Fibroblast of skin of right biceps (primary cell): ENCODE data around the gene CREBBP.
"Not testable (repeated sequence)": the region's sequence is repeated elsewhere in the genome, so short reads cannot be mapped to it uniquely, and the experiment has no call there.

Experiments used
- DNase-seq: peaks from one replicate; pipeline ENCODE4 v3.0.0-alpha.2; 2013

Gene CREBBP

DNA sequence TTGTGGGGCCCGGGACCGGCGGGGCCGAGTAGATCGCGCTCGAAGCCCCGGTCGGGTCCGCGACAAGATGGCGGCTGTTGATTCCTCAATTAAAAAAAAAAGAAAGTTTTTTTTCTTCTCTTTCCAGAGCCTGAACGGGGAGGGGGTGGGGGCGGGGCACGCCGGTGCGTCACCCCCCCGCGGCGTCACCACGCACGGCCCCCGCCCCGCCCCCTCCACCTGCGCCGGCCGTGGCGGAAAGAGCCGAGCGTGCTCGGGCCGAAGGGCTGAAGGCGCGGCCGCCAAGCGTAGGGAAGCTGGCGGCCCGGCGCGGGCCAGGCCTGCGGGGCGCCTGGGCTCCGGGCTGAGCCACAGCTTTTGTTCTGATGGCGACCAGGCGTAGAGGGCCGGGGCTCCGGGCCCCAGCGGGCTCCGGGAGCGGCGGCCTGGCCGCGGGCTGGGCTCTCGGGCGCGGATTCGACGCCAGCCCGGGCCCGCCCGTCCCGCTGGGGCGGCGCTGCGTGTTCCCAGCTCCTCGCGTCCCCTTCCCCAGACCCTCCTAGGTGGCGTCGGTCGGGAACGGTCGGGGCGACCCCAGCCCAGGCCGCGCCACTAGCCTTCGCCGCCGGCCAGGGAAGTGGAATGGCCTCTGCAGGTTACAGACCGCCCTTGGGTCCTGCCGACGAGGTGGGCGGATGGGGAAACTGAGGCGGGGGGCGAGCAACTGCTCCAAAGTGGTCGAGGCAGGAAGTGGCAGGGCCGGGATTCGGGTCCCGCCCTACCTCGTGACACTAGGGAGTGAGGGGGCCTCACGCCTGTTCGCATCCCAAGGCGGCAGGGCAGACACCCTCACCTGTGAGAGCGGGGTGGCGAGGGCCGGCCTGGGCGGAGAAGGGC is at the start of gene CREBBP:
CREBBP (minus strand) TSS at position 91 of the 876 bp plus-strand sequence. CDS start 797 bp downstream, outside the sequence.
- peak; percentile 91 for DNase-seq

GRCh38 chr16:3927147-3927546 is 46.6 kb upstream of the CREBBP start:
- not testable (repeated sequence) for DNase-seq

GRCh38 chr16:3924763-3925162 is 44.2 kb upstream of the CREBBP start:
- no peak for DNase-seq

DNA sequence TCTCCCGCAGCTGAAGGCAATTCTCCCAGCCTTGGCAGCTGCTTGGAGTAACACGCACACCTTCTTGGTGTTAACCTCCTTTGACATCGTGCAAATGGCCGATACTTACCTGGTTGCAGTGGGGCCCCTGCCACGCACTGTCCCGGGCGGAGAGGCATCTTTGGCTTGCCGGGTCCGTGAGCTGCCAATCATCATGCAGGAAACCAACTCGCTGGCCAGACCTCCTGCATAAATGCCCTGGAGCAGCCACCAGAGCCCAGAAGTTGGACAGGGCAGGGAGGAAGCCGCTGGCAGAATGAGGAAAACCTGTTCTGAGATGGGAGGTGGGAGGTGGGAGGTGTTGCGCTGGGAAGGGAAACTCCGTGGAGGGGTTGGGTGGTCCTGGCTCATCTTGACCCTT is 41.7 kb upstream of the CREBBP start:
- no peak for DNase-seq

- no peak for DNase-seq
Observed at GRCh38 chr16:3920206-3920605, 39.7 kb upstream of the CREBBP start.

GRCh38 chr16:3919413-3919812 is 38.9 kb upstream of the CREBBP start:
- DNase-seq: no peak

DNA sequence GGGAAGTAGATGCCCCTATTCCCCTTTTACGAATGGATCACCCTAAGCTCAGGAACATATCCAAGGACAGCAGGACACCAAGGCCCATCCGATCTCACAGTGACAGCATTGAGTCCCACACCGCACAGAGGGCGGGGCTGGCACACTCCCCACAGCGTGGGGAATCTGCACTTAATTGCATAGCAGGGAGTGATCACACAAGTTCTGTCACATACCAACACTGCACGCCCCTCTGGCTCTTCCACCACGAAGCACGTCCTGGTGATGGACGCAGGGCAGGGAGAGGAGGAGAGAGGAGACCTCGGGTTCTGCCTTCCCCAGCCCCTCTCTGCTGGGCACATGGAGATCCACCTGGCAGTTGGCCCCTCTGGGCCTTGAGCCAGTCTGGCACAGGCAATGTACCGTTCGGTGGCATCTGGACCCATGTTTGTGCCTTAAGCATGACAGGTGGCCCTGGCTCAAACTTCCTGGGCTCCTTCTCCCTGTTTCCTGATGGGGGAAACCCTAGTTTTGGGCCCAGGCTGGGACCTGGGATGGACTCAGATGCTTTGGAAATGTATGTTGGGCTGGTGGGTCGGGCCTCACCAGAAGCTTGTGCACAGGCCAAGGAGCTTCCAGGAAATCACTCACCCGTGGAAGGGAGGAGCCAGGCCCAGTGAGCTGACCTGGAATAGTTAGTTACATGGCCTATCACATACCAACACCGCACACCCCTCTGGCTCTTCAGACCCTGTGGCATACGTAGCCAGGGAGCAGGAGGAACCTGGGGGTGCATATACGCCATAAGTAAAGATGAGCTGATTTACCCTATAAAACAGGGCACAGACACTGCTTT is 35.1 kb upstream of the CREBBP start:
- no peak for DNase-seq

DNA sequence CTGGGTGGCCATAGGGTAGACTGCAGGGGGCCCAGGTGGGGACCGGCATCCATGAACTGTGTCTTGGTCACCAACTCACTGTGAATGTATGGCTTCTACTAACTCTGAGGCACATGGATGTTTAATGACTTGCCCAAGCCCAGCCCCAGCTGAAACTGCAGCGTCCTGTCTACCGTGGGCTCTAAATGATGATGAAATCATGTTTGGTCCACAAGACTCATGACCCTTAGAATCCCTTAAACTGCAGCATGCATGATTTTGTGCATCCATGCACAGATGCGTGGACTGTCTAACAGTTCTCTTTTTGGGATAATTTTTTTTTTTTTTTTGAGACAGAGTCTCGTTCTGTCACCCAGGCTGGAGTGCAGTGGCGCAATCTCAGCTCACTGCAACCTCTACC is 32.4 kb upstream of the CREBBP start:
- no peak for DNase-seq

GRCh38 chr16:3912373-3912772 is 31.9 kb upstream of the CREBBP start:
- no peak for DNase-seq

DNA sequence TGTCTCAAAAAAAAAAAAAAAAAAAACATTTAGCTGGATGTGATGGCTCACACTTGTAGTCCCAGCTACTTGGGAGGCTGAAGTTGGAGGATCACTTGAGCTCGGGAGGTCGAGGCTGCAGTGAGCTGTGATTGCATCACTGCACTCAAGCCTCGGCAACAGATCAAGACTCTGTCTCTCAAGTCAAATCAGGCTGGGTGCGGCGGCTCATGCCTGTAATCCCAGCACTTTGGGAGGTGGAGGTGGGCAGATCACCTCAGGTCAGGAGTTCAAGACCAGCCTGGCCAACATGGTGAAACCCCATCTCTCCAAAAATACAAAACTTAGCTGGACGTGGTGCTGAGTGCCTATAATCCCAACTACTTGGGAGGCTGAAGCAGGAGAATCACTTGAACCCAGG is 31.2 kb upstream of the CREBBP start:
- DNase-seq: not testable (repeated sequence)

GRCh38 chr16:3909791-3910583 is 29.5 kb upstream of the CREBBP start:
- DNase-seq: no peak

GRCh38 chr16:3908951-3909437 is 28.5 kb upstream of the CREBBP start:
- no peak for DNase-seq

DNA sequence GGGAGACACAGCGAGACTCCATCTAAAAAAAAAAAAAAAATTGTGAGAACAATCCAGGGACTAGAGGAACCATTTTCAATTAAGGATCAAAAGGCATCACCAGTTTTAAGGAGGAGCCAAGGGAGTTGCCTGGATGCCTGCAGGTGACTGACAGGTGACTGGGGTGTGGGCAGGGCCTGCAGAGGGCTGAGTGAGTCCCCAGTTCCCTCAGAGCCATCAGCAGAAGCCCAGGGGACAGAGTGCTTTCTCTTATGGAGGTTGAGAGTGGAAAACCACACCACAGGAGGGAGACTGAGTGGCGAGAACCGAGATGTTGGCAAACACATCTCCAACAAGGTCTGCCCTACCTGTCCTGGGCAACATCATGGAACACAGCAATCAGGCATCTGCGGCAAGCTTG is 27.1 kb upstream of the CREBBP start:
- DNase-seq: no peak

- no peak for DNase-seq
Observed at GRCh38 chr16:3906363-3906762, 25.9 kb upstream of the CREBBP start.

- DNase-seq: no peak
Observed at GRCh38 chr16:3904875-3905274, 24.4 kb upstream of the CREBBP start.

DNA sequence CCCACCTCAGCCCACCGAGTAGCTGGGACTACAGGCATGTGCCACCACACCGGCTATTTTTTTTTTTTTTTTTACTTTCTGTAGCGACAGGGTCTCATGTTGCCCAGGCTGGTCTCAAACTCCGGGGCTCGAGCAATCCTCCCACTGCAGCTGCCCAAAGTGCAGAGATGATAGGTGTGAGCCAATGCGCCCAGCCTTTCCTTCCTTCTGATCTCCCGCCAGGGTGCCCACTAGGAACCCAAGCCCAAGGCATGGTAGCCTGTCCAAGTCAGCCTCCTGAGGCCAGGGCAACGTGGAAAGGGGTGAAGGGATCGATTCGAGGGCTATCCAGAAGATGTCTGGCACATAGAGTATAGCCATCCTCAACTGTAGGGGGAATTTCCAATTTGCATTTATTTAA is 9.6 kb upstream of the CREBBP start:
- DNase-seq: no peak

DNA sequence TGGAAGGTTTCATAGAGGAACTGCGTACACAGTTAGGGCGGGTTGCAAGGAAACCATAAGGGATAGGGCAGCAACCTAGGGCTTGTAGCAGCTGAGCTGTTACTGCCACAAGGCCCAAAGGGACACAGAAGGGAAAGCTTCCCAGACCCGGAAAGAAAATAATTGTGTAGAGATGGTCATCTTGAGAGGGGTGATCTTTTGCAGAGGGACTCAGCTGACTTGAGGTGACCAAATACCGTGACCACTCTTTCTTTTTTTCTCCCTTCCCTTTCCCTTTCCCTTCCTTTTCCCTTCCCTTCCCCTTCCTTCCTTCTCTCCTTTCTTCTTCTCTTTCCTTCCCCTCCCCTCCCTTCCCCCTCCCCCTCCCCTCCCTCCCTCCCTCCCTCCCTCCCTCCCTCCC is 8.5 kb upstream of the CREBBP start:
- DNase-seq: no peak

GRCh38 chr16:3885999-3886398 is 5.5 kb upstream of the CREBBP start:
- not testable (repeated sequence) for DNase-seq

- DNase-seq: no peak
Observed at GRCh38 chr16:3884398-3884797, 3.9 kb upstream of the CREBBP start.

DNA sequence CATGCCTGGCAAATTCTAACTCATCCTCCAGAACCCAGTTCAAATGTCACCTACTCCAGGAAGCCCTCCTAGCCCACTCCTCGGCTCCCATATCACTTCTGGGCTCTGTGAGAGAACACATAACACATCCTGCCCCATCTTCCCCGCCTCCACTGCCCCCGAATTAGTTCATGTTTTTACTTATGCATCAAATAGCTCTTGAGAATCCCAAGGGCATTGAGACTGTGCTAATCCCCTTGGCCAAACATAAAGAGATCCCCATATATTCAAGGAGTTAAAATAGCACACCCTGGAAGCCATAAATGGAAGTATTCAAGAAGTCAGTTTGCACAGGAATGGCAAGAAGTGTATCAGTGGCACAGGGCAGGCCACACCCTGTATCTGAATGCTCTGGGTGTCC is 2.0 kb upstream of the CREBBP start:
- DNase-seq: no peak

DNA sequence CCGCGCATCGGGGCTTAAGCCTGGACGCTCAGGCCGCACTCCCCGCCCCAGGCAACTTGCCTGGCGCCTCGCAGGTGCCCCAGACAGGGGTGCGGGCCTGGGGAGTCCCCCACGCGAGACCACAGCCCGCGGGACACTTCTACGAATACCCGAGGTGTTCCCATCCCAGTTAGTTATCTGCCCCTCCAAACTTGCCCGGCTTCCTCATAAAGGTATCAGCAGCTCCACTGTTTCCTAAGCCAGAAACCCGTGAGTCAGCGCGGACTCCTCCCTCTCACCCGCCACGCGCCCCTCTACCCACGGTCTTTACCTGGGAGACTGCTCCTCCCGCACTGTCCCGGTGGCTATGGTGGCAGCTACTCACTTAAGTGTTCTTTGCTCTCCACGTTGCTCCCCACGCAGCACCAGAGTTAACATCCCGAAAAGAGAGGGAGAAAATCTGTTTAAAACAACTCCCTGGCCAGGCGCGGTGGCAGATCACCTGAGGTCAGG is 1.0 kb upstream of the CREBBP start:
- DNase-seq: no peak

DNA sequence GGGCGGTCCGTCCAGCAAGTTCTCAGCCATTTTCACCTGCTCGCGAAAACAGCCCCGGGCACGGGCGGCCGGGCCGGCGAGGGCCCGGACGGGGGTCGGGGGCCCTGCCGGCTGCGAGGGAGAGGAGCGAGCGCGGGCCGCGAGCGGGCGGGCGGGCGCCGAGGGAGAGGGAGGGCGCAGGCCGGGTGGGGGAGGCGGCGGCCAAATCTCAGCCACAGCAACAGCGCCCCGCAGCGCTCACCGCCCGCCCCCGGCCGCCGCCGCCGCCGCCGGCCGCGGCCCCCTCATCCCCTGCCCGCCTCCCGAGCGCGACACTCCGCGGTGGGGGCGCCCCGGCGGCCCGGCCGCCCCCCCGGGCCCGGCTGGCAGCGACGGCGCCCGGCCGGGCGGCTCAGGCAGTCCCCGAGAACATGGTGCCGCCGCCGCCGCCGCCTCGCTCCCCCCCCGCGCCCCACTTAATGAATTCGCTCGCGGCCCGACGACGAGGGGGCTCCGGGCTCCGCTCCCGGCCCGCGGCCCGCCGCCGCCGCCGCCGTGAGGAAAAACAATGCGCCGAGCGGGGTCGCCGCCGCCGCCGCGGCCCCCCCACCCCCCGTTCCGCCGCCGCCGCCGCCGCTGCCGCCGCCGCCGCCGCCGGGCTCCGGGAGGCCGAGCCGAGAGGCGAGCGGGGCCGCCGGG is 487 bp downstream of the CREBBP start:
- DNase-seq: peak; percentile 72
